GM12892 (cell line): ENCODE results near the gene CLCF1.

ENCODE experiments used
- POLR2A ChIP-seq: IDR thresholded peaks from 2 replicates; pipeline ENCODE4 v1.6.1; 2011; ENCODE audit warnings: low read depth, low read length, control low read depth
- POLR2AphosphoS5 ChIP-seq: IDR thresholded peaks from 2 replicates; pipeline ENCODE4 v1.6.1; 2011; ENCODE audit warnings: low read depth, low read length, control low read depth

GRCh38 chr11:67355794-67356386 is 17.5 kb downstream of the CLCF1 start:
- no peak for TF ChIP-seq POLR2A
- TF ChIP-seq POLR2AphosphoS5: no peak
